Right lung (tissue), 5 donors: ENCODE results near the gene DLX3. TPM values are rescaled to one million over a fixed set of nuclear protein-coding genes. Genes with fewer than 3 reads are reported as not detected.

Source experiments
- DNase-seq, 2 donors: peaks; one replicate each; pipeline ENCODE4 v3.0.0-alpha.2; 2013
- polyA plus RNA-seq, 5 donors: library from polyadenylated mRNA; unstranded; fragments of 120-200 nt; gene quantifications; one replicate each; pipeline versions ENCODE4 v1.2.1 to v1.2.3, GENCODE V29; 2013; ENCODE audit warnings: inconsistent platforms in 1 of 5, low replicate concordance in 1 of 5; ENCODE audit not compliant: insufficient read length in 5 of 5, insufficient read depth in 1 of 5

Gene DLX3
- polyA plus RNA-seq, 5 donors: 1.4 to 1.8 (median 1.7) TPM

- no peak for DNase-seq
These were observed 19.5 kb downstream of the DLX3 start for GRCh38 chr17:49975531-49975930.

GRCh38 chr17:49973271-49973615 lies 21.8 kb downstream of the DLX3 start:
- no peak for DNase-seq

DNA sequence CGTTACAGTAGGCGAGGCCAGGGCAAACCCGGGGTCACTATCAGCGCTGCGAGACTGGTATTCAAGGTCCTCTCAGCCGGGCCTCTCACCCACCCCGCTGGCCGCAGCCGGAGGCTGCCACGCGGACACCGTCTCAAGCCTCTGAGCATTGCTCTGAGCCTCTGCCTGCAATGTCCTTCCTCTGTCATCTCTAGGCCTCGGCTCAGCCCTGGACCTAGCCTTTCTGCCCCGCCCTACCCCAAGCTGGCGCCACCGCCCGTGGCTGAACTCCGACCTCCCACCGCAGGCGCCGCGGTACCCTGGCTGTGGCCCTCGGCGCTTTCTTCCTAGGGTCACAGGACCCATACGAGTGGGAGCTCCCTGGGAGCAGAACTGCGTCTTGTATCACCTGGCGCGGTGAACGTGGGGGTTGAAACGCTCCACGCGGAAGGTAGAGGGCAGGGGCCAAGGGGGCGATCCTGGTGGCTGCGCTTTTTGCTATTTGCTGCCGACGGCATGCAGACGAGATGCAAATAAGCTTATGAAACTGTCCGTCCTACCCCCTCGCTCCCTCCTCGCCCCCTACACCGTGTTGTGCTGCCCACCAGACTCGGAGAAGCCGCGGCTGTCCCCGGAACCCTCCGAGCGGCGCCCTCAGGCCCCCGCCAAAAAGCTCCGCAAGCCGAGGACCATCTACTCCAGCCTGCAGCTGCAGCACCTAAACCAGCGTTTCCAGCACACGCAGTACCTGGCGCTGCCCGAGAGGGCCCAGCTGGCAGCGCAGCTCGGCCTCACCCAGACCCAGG lies 22.3 kb downstream of the DLX3 start:
- DNase-seq: no peak

- DNase-seq: no peak
These were observed 23.1 kb downstream of the DLX3 start for GRCh38 chr17:49971848-49972485.

DNA sequence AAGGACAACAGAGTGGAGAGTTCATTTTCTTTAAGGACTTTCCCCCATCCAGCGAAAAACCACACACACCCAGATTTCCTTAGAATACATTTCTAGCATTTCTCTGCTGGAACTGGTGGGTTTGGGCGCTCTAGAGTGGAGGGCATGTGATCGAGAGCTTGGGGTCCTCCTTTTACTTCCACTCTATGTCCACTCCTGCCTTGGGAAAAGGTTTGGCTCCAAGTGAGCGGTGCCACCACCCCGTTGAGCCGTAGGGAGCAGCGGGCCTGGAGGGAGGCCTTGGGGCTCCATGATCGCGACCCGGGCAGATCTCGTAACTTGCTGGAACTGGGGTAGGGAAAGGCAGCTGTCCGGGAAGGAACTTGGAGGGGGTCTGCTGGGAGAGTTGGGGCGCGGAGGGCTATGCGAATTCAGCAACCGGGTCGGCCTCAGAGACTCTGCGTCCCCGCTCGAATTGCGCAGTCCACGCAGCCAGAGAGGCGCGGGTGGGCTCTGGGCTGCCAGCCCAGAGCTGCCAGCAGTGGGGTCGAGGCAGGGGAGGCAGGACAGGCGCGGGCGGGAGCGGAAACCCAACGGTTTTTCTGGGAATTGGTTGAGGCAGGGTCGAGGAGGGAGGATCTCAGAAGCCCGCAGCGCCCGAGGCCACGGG lies 23.7 kb downstream of the DLX3 start:
- DNase-seq: no peak

DNA sequence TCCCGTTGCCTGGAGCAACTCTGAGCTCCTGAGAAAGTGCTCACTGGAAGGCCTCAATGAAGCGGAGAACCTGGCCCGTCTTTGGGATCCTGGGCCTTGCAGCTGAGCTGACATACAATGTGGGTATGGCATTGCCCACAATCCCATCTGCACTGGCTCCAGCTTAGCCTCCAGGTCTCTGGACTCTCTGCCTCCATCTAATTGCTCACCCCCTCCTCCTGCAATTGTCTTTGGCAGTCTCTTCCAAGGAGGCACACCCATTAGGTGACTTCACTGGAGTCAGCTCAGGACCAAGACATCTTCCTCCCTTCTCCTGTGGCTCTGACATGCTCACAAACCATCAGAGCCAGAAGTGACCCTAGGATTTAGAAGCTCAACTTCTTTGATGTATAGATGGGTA lies 24.5 kb downstream of the DLX3 start:
- no peak for DNase-seq

DNA sequence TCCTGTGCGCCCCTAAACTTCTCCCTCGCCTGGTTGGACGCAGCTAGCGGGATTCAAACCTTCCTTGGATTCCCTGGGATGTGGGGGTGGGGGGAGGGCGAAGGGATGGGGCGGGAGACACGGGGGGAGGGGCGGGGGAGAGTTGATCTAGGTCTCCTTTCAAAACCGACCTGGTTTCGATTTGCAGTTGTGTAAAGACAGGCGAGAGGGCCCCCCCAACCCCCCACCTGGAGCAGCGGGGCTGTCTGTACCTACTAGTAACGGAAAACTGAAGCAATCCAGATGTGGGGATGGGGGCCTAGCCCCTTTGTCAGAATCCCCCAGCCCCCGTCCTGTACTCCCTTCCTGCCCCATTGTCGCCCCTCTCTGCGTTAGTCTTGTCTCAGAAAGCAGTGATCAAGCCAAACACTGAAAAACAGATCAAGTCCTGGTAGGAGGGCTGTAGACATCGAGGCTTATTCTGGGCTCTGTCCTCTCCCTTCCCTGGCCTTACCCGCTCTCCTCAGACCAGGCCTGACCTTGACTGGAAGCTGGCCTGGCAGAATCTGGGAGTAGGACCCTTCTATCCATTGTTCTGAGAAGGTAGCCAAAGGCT lies 25.1 kb downstream of the DLX3 start:
- no peak for DNase-seq

DNA sequence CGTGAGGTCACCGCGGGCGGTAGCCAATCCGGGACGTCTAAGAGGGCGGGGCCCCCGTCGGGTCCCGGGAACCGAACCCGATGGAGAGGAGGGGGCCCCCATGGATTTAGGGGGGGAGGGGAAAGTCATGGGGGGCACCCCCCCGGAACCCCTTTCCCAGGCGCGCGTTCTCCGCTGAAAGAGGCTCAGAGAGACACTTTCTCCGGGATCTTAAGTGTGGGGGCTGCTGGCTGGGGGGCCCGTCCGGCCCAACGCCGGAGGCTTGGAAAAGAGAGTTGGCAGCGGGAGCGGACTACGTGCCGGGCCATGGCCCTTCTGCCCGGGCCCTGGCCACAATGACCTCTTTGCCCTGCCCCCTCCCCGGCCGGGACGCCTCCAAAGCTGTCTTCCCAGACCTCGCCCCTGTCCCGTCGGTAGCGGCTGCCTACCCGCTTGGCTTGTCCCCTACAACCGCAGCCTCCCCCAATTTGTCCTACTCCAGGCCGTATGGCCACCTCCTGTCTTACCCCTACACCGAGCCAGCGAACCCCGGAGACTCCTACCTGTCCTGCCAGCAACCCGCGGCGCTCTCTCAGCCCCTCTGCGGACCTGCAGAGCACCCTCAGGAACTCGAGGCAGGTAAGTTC lies 25.8 kb downstream of the DLX3 start, which contains the start of gene DLX4:
Gene DLX4, plus strand, starts transcription at position 57 of the 626 bp plus-strand sequence. Its CDS starts 279 bp downstream, at position 336.
- no peak for DNase-seq

GRCh38 chr17:49968405-49969133 lies 26.5 kb downstream of the DLX3 start:
- DNase-seq: peak; percentile 48 to 66

- no peak for DNase-seq
These were observed 27.2 kb downstream of the DLX3 start for GRCh38 chr17:49967621-49968404.

DNA sequence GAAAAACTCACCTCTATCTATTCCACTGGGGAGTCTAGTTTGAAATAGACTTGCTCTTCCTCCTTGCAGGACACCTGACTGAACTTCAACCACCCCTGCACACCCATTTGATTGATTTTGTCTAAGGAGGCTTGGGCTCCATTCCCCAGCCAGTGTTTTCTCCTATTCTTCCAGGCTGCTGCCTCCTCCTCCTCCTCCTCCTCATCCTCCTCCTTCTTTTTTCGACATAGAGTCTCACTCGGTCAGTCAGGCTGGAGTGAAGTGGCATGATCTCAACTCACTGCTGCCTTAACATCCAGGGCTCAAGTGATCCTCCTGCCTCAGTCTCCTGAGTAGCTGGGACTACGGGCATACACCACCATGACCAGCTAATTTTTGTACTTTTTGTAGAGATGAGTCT lies 27.8 kb downstream of the DLX3 start:
- DNase-seq: no peak

DNA sequence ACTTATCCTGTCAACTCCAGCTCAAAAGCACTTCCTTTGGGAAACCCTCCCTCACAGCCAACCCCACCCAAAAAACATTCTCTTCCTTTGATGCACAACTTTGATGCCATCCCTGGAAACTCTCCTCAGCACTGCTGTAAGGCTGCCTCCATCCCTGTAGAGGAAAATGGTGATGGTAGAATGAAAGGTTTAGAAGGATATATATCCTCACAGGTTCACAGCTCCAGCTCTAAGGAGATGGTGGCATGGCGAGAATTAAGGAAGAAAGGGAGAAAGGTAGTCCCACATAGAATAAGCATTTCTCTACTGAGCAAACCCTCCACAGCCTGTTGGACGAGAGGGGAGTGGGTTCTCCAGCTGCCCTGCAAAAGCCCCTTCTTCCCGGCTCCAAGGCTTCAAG lies 28.3 kb downstream of the DLX3 start:
- DNase-seq: no peak

GRCh38 chr17:49965524-49965909 lies 29.5 kb downstream of the DLX3 start:
- DNase-seq: no peak

GRCh38 chr17:49964769-49965523 lies 30.1 kb downstream of the DLX3 start:
- DNase-seq: no peak

DNA sequence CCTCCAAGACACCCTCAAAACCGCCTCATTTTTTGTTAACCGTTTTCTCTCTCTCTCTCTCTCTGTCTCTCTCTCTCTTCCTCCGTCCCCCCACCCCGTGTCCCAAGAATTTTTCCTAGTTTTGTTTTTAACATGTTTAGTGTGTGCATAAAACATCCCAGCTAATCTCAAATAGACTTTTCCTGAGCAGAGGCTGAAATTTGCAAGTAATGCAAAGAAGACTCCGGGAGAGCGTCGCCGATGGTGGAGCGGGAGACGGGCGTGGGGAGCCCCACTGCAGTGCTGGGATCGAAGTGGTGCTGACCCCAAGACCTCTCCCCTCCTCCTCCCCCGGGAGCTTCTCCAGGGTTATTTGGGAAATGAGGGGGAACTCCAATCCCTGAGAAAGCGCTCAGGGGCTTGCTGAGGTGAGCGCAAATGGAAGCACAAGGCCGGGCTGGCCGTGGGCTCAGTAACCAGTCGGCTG lies 30.7 kb downstream of the DLX3 start:
- peak; percentile 20 to 31 for DNase-seq

DNA sequence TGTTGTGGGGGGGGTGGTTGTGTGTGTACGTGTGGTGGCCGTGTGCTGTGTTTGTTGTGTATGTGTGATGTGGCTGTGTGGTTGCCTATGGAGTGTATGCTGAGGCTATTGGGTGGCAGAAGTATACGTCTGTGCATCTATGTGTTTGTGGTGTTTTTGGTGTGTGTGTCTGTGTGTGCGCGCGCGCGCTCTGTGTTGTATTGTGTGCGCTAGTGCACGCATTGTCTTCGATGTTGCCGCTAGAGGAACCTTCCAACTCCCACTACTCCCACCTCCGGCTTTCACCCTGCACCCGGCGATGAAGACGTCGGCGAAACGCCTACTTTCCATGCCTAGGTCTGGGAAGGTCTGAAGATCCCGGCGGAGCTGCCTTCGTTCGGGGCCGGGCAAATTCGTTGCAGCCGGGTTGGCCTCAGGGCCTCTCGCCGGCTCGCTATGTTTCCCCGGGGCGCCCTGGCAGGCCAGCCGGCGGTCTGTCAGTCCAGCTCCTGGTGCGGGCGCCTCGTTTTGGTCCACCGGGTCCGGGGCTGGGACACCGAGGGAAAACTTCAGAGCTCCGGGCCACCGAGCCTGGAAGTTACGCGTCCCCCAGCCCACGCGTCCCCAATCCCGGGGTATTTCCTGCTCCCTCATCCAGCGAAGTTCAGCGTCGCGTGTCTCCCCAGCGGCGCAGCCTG lies 31.3 kb downstream of the DLX3 start:
- peak in 1 of 2 donors; percentile 34 for DNase-seq

DNA sequence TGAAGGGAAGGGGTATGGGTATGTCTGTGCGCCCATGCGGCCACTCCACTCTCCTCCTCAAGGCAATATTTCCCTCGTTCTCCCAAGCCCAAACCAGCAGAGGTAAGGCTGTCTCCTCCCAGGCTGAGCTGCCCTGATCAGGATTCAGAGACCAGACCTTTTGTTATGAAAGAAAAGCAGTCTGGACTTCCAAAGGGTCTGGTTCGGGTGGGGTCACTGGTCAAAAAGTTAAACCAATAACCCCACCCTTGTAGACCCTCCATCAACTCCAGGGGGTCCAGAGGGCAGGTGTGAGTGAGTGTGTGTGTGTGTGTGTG lies 31.8 kb downstream of the DLX3 start:
- DNase-seq: no peak

DNA sequence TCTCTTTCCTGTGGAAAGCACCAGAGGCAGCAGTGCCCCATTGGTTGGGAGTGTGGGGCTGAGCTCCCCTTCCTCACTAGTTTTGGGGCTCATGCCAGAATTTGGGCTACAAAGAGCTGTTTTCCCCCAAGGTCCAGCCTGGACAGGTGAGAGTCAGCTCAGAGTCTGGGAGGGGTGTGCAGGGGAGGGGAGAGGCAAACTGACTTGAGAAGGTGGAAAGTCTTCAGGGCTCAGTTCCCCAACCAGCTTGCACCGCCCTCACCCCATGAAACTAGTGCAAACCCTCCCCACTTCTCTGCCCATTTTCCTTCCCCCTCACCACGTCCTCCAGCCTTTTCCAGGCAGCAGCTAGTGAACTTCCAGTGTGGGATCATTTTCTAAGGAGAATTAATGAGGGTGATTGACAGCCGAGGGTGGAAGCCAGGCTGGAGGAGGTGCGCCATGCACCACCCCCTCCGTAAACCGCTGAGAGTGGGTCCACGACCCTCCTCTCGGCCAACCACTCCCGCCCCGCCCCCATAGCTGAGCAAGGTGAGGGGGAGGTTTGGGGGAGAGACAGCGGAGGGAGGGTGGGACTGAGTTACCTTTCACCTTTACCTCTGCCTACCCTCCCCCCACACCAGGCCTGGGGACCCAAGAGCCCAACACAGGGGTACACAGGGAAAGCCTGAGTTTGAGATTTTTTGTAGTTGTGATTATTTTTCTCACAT lies 32.3 kb downstream of the DLX3 start:
- DNase-seq: no peak
